ENCODE data around the gene ECD.

- TF ChIP-seq EZH2 (IDR thresholded peaks at IDR 0.05; ENCODE audit: borderline replicate concordance, control insufficient read depth, low read depth, low read length) = no peak
- TF ChIP-seq ZNF384 (IDR thresholded peaks at IDR 0.05; ENCODE audit: borderline replicate concordance, low read depth, low read length) = no peak
- no peak for TF ChIP-seq SREBF1 (IDR thresholded peaks at IDR 0.05; ENCODE audit: low read length)
- no peak for TF ChIP-seq MYC (IDR thresholded peaks at IDR 0.05; ENCODE audit: insufficient read depth, insufficient read length, insufficient replicate concordance, low read length, severe bottlenecking)
- no peak for TF ChIP-seq SIN3A (IDR thresholded peaks at IDR 0.05; ENCODE audit: low read depth, low read length)
- TF ChIP-seq CHD4 (IDR thresholded peaks at IDR 0.05) = no peak
- TF ChIP-seq RAD21 (IDR thresholded peaks at IDR 0.05; ENCODE audit: insufficient read depth, low read depth, low read length) = no peak
- TF ChIP-seq CTCF (IDR thresholded peaks at IDR 0.05 in 2 of 3, conservative IDR thresholded peaks at IDR 0.05 in 1 of 3; ENCODE audit: control insufficient read depth in 2 of 3, extremely low read depth in 1 of 3, insufficient read depth in 1 of 3, low read depth in 3 of 3, low read length in 3 of 3) = no peak
- TF ChIP-seq BACH1 (IDR thresholded peaks at IDR 0.05; ENCODE audit: borderline replicate concordance) = no peak
- TF ChIP-seq SIX5 (IDR thresholded peaks at IDR 0.05; ENCODE audit: low read depth, low read length, severe bottlenecking) = no peak
Measured at GRCh38 chr10:73119457-73119856, 48.4 kb downstream of the ECD start.
